Body of pancreas (tissue), 4 donors: ENCODE data around the gene OR8D1.

ENCODE experiments used
- CTCF ChIP-seq, 7 experiments: fragments of 450-650 bp in 4 of 7; fragments of 200-600 bp in 3 of 7; sonication (generic) in 3 of 7; IDR thresholded peaks; one replicate each; pipeline ENCODE4 v1.5.1; 2016 to 2019; ENCODE audit warnings: antibody characterized with exemption in 7 of 7
- POLR2A ChIP-seq, 3 donors: fragments of 450-650 bp; IDR thresholded peaks; one replicate each; pipeline ENCODE4 v1.6.1; 2016; ENCODE audit warnings: antibody characterized with exemption in 3 of 3, mild to moderate bottlenecking in 2 of 3

GRCh38 chr11:124301548-124301947 lies 12.2 kb downstream of the OR8D1 start:
- TF ChIP-seq CTCF (IDR thresholded peaks at IDR 0.05) (no peak), POLR2A (IDR thresholded peaks at IDR 0.05) (no peak)
